Astrocyte of the hippocampus (primary cell): ENCODE data around the gene VEGFA.

Source experiments
- DNase-seq: peaks from one replicate; pipeline ENCODE4 v3.0.0; 2011; ENCODE audit warnings: low read depth, low spot score

The VEGFA gene

GRCh38 chr6:43759136-43759906, 10.7 kb upstream of the VEGFA start:
- no peak for DNase-seq

DNA sequence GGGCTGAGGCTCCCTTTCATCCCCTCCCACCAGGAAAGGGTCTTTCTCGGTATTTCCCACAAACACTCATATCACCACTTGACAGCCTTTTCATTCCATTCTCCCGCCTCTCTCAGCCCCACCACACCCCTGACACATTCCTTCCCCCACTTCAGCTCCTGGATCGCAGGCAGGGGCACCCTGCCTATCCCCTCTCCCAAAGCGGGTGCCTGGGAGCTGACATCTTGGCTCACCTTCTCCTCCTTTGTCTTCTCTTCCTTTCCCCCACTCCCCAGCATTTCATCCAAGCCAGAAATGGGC, 10.2 kb upstream of the VEGFA start:
- DNase-seq, result no peak

- no peak for DNase-seq
These were observed 9.5 kb upstream of the VEGFA start for GRCh38 chr6:43760210-43761168.

GRCh38 chr6:43761666-43762409, 8.2 kb upstream of the VEGFA start:
- DNase-seq, result no peak

GRCh38 chr6:43762410-43762768, 7.6 kb upstream of the VEGFA start:
- no peak for DNase-seq

- DNase-seq, result peak; percentile 24
These were observed 6.9 kb upstream of the VEGFA start for GRCh38 chr6:43762966-43763695.

DNA sequence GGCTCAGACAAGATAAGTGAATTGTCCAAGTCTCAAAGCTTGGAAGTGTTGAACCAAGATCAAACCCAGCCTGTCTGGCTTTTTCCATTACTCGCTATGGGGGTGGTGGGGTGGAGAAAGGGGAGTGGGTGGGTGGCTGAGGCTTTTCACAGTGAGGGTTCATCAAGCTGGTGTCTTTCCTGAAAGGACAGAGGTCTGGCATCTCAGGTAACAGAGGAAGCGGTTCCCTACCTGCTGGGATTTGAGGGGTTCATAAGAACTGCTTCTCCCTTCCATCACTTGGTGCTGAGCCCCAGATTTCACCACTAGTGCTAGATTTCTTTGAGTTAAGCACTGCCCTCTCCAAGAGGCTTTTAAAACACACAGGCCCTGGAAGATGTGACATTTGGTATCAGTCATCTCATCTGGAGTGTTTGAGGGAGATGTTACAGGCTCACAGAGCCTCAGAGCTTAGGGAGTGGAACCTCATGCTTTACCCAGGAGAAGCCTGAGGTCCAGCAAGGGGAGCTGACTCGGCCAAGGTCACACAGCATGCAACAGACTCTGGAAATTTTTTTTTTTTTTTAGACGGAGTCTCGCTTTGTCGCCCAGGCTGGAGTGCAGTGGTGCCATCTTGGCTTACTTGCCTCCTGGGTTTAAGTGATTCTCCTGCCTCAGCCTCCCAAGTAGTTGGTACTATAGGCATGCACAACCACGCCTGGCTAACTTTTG, 6.0 kb upstream of the VEGFA start:
- no peak for DNase-seq

- no peak for DNase-seq
These were observed 5.2 kb upstream of the VEGFA start for GRCh38 chr6:43764772-43765171.

DNA sequence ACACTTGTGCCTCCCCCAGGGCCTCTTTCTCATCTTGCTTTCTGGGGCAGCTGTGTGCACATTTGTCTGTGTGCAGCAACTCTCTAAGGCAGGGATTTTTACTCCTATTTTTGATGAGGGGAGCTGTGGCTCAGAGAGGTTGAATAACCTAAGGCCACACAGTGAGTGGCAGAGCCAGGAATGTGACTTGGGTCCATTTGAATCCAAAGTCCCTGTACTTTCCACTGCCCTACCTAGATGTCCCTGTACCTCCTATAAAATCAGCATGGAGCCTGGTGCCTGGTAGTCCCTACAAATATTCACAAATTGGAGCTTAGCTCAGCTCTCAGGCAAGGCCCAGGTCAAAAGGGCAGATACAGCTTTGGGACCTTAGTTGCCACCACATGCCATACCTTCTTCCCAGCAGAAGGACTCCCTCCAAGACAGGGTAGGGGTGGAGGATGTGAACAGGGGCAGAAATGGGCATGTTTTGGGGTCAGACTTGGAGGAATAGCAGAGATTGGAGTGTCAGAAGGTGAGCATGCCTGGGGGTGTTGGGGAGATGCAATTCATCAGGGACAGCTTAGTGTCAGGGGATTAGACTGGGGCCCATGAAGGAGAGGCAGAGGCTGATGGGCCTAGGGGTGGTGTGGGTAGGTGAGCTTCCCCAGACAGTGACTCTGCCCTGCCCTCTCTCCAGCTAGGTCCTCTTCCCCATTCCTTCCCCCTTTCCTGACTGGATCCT, 4.1 kb upstream of the VEGFA start:
- DNase-seq, result no peak

DNA sequence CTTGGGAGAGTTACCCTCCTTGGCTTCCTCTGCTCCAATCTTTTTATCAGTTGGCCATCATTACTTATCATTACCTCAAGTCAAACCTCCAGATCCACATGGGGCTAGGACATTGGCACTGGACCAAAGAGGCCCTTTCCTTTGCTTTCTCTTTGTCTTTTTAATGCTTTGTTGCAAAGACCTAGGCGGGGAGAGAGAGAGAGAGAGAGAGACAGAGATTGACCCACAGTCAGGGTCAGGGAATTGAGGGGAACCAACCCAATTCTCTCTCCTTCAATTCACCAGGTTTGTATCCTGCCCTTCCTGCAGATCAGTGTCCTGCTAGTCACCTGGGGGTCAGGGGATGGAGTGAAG, 3.5 kb upstream of the VEGFA start:
- no peak for DNase-seq

GRCh38 chr6:43766964-43767461, 3.0 kb upstream of the VEGFA start:
- no peak for DNase-seq

DNA sequence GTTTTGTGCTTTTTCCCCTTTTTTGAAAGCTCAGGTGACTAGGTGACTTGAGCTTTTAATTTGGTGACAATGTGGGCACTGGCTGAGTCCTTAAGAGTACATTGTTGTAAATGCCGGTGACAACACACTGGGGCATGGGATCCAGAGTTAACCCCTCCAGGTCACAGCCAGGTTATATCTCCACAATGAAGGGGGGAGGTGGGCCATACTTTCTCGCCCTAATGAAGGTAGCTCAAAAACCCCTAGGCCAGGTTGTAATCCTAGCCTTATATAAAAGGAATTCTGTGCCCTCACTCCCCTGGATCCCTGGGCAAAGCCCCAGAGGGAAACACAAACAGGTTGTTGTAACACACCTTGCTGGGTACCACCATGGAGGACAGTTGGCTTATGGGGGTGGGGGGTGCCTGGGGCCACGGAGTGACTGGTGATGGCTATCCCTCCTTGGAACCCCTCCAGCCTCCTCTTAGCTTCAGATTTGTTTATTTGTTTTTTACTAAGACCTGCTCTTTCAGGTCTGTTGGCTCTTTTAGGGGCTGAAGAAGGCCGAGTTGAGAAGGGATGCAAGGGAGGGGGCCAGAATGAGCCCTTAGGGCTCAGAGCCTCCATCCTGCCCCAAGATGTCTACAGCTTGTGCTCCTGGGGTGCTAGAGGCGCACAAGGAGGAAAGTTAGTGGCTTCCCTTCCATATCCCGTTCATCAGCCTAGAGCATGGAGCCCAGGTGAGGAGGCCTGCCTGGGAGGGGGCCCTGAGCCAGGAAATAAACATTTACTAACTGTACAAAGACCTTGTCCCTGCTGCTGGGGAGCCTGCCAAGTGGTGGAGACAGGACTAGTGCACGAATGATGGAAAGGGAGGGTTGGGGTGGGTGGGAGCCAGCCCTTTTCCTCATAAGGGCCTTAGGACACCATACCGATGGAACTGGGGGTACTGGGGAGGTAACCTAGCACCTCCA, 2.2 kb upstream of the VEGFA start:
- DNase-seq, result no peak

GRCh38 chr6:43768506-43768860, 1.5 kb upstream of the VEGFA start:
- DNase-seq, result no peak

GRCh38 chr6:43768983-43769525, 957 bp upstream of the VEGFA start:
- DNase-seq, result peak; percentile 64

DNA sequence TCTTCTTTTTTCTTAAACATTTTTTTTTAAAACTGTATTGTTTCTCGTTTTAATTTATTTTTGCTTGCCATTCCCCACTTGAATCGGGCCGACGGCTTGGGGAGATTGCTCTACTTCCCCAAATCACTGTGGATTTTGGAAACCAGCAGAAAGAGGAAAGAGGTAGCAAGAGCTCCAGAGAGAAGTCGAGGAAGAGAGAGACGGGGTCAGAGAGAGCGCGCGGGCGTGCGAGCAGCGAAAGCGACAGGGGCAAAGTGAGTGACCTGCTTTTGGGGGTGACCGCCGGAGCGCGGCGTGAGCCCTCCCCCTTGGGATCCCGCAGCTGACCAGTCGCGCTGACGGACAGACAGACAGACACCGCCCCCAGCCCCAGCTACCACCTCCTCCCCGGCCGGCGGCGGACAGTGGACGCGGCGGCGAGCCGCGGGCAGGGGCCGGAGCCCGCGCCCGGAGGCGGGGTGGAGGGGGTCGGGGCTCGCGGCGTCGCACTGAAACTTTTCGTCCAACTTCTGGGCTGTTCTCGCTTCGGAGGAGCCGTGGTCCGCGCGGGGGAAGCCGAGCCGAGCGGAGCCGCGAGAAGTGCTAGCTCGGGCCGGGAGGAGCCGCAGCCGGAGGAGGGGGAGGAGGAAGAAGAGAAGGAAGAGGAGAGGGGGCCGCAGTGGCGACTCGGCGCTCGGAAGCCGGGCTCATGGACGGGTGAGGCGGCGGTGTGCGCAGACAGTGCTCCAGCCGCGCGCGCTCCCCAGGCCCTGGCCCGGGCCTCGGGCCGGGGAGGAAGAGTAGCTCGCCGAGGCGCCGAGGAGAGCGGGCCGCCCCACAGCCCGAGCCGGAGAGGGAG, 580 bp downstream of the VEGFA start:
- peak; percentile 77 for DNase-seq

GRCh38 chr6:43771210-43771857, 1.3 kb downstream of the VEGFA start:
- DNase-seq, result peak; percentile 77
